ENCODE measurements around the gene CMTM7.

Gene CMTM7

DNA sequence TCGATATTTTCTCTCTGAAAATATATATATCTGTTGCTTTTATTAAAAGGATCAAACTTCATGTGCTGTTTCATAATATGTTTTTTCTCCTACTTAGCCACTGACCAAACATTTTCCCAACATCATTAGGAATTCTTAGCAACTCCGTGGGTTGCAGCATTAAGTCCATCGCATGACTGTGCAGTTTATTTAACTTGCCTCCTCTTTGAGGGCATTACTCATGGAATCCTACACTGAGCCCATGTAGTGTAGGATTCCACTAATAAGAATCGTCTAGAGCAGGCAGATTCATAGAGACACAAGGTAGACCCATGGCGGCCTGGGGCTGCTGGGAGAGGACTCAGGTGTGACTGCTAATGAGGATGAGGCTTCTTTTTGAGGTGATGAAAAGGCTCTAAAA lies 61.7 kb downstream of the CMTM7 start:
- no peak for DNase-seq (ENCODE audit: extremely low read depth, low read depth)
- no peak for TF ChIP-seq CTCF (IDR thresholded peaks at IDR 0.05; ENCODE audit: low read depth, low read length, missing control alignments)
- H3K4me3 ChIP-seq (replicated peaks; ENCODE audit: low read depth, low read length), result no peak overlapping the region

DNA sequence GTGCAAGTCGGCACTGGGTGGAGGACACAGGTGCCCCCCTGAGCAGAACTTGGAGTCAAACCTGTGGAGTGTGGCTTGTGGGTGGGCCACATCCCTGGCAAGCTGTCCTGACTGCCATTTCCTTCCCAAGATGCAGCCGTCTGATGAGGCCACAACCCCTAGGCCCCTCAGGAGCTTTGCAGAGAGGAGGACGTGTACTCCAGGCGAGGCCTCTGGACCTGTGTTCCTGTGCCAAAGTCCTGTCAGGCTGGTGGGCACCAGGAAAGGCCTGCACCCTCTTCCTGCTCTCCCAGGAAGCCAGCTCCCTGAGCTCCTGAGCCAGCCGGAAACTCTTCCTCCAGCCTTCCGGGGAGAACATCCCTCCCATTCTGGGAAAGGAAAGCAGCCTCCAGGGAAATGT lies 62.5 kb downstream of the CMTM7 start:
- DNase-seq (ENCODE audit: extremely low read depth, low read depth), result no peak
- no peak overlapping the region for H3K4me3 ChIP-seq (replicated peaks; ENCODE audit: low read depth, low read length)
- TF ChIP-seq CTCF (IDR thresholded peaks at IDR 0.05; ENCODE audit: low read depth, low read length, missing control alignments), result no peak

DNA sequence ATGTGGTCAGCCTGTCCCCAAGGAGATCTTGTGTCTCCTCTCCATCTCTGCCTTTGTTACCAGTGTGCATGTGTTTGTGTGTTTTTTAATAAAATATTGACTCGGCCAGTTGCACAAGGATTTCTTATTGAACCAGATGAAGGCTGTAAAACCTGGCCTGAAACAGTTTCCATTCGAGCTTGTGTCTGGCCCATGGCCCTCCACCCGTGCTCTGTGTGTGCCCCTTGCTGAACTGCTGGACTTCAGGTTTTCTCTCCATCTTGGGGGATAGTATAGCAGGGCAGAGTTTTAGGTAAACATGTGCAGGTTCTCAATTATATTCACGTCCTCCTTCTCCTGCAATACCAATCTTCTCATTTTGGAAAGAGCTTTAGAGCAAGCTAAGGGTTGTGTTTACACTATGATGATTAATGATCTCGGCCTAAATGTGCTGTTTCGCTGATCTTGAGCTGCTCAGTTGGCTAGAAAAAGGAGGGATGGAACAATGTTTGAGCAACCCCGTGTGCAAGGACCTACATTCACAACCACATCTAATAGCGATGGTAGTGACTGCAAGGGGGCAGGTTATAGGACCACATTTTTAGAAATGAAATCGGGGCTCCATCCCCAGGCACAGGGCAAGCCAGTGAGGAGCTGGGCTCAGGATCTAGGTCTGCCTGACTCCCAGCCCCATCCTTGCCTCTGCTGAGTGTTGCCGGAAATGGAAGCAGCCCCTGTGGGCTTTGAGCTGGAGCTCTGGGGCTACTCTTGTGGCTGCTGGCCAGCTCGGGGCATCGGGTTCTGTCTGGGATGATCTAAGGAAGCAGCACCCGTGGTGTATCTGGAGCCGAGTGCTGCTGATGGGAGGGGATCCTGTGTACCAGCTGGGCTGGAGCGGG lies 63.3 kb downstream of the CMTM7 start:
- no peak for DNase-seq (ENCODE audit: extremely low read depth, low read depth)
- no peak overlapping the region for H3K4me3 ChIP-seq (replicated peaks; ENCODE audit: low read depth, low read length)
- TF ChIP-seq CTCF (IDR thresholded peaks at IDR 0.05; ENCODE audit: low read depth, low read length, missing control alignments), result no peak

DNA sequence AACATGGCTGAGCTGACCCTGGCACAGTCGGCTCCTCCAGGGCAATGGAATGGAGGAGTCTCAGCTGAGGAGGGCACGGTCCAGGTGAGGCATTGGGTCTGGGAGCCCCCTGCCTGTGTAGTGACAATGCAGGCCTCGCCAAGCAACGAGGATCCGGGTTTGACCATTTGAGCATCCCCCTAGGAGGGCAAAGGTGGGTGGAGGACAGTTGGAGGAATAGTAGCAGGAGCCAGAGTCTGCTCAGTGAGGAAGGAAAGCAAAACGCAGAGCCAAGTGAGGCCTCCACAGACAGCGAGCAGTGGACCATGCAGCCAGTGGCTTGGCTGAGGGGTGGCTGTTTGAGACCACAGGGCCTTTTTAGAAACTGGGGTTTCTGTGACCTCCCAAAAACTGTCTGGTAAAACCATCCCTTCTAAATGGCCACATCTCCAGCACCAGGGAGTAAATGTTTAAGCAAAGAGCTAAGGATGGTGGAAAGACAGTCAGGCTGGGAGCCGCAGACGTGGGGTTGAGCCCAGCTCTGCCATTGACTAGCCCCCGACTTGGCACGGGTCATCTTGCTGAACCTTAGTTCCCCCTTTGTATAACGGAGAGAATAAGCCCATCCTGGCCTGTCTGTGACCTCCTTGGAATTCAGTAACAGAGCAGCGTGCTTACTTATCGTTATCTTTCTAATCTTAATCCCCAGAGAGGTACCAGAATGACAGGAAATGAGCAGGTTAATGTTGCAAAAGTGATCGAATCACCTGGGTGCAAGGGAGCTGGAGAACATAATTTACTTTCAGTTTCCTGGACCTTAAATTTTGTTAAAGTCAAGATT lies 64.2 kb downstream of the CMTM7 start:
- no peak for DNase-seq (ENCODE audit: extremely low read depth, low read depth)
- no peak for TF ChIP-seq CTCF (IDR thresholded peaks at IDR 0.05; ENCODE audit: low read depth, low read length, missing control alignments)
- no peak overlapping the region for H3K4me3 ChIP-seq (replicated peaks; ENCODE audit: low read depth, low read length)

DNA sequence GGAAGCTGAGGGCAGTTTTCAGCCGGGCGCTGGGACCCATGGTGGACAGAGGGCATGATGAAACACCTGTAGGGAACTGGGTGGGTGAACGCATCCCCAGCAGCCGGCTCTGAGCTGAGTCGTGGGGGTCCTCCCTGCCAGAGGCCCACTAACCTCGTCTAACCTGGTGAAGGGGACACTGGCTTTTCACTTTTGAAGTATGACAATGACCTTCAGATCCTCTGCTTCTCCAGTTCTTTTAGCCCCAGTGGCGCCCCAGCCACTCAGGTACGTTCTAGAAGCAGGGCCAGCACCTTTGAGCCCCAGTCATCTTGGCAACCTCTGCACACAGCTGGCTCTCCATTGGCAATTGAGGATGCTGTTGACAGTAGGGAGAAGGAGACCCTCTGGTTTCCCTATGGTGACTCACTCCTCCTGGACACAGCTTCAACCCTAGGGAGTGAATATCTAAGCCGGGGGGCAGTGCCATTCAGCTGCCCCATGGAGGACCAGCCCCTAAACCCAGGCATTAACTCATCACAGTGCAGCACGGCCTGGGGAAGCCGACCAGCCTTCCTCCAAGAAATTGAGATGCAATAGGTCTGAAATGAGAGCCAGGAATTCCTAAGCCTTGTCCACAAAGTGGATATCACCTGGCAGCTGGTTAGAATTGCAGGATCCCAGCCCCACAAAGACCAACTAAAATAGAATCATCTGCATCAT lies 64.9 kb downstream of the CMTM7 start:
- TF ChIP-seq CTCF (IDR thresholded peaks at IDR 0.05; ENCODE audit: low read depth, low read length, missing control alignments), result no peak
- no peak overlapping the region for H3K4me3 ChIP-seq (replicated peaks; ENCODE audit: low read depth, low read length)
- no peak for DNase-seq (ENCODE audit: extremely low read depth, low read depth)

GRCh38 chr3:32457971-32458471 lies 66.4 kb downstream of the CMTM7 start:
- no peak for DNase-seq (ENCODE audit: extremely low read depth, low read depth)
- no peak overlapping the region for H3K4me3 ChIP-seq (replicated peaks; ENCODE audit: low read depth, low read length)
- no peak for TF ChIP-seq CTCF (IDR thresholded peaks at IDR 0.05; ENCODE audit: low read depth, low read length, missing control alignments)

Data from HFF-Myc (cell line).